Hepatocyte (in vitro differentiated cells): ENCODE results near the gene RGPD4. TPM values are rescaled to one million over a fixed set of nuclear protein-coding genes. Genes with fewer than 3 reads are reported as not detected.

Source experiments
- DNase-seq: peaks from one replicate; pipeline ENCODE4 v3.0.0-alpha.2; 2016; ENCODE audit warnings: low spot score
- H2AFZ ChIP-seq: fragments of 200-600 bp; sonication (generic); 2 replicates; pipeline ENCODE4 v1.6.0; 2016; ENCODE audit warnings: antibody characterized with exemption, mild to moderate bottlenecking
- H3K27ac ChIP-seq: fragments of 200-600 bp; sonication (generic); 2 replicates; pipeline ENCODE4 v1.5.1; 2016; ENCODE audit warnings: mild to moderate bottlenecking
- H3K27me3 ChIP-seq: fragments of 200-600 bp; sonication (generic); 2 replicates; pipeline ENCODE4 v1.6.1; 2016
- H3K36me3 ChIP-seq: fragments of 200-600 bp; sonication (generic); replicated peaks from 2 replicates; pipeline ENCODE4 v1.5.1; 2016; ENCODE audit warnings: low read depth; ENCODE audit not compliant: insufficient read depth
- H3K4me1 ChIP-seq: fragments of 200-600 bp; sonication (generic); 2 replicates; pipeline ENCODE4 v1.5.1; 2016; ENCODE audit warnings: mild to moderate bottlenecking, moderate library complexity; ENCODE audit not compliant: insufficient read depth
- H3K4me2 ChIP-seq: fragments of 200-600 bp; sonication (generic); 2 replicates; pipeline ENCODE4 v1.6.0; 2016
- H3K4me3 ChIP-seq: fragments of 200-600 bp; sonication (generic); 2 replicates; pipeline ENCODE4 v1.5.1; 2016; ENCODE audit warnings: mild to moderate bottlenecking
- H3K79me2 ChIP-seq: fragments of 200-600 bp; sonication (generic); 2 replicates; pipeline ENCODE4 v1.6.0; 2017; ENCODE audit warnings: mild to moderate bottlenecking
- H3K9me2 ChIP-seq: fragments of 200-600 bp; sonication (generic); replicated peaks from 2 replicates; pipeline ENCODE4 v1.6.0; 2017; ENCODE audit warnings: mild to moderate bottlenecking; ENCODE audit not compliant: insufficient read depth
- H3K9me3 ChIP-seq: fragments of 200-600 bp; sonication (generic); 2 replicates; pipeline ENCODE4 v1.5.1; 2016; ENCODE audit warnings: low read depth, mild to moderate bottlenecking
- H4K20me1 ChIP-seq: fragments of 200-600 bp; sonication (generic); 2 replicates; pipeline ENCODE4 v1.6.0; 2016; ENCODE audit warnings: mild to moderate bottlenecking; ENCODE audit not compliant: insufficient read depth, poor library complexity, severe bottlenecking
- EZH2 ChIP-seq: fragments of 200-600 bp; sonication (generic); IDR thresholded peaks from 2 replicates; pipeline ENCODE4 v1.6.1; 2016; ENCODE audit warnings: antibody characterized with exemption, mild to moderate bottlenecking, borderline replicate concordance
- EZH2phosphoT487 ChIP-seq: fragments of 200-600 bp; sonication (generic); IDR thresholded peaks from one replicate; pipeline ENCODE4 v1.6.1; 2018; ENCODE audit warnings: antibody characterized with exemption, mild to moderate bottlenecking, low read depth, moderate library complexity; ENCODE audit not compliant: unreplicated experiment, severe bottlenecking
- WGBS: methylation state at CpG from one replicate; pipeline ENCODE4 v1.1.6; 2016; ENCODE audit warnings: low lambda C conversion rate; ENCODE audit errors: missing lambda C conversion rate; 5-methylcytosine and 5-hydroxymethylcytosine counted together
- polyA plus RNA-seq: library from polyadenylated mRNA; unstranded; fragments of >200 nt; fragmentation: Nextera tagmentation; extraction: Ambion mirVana; gene quantifications from 2 replicates; pipeline ENCODE4 v1.2.1, GENCODE V29; 2016
- total RNA-seq: library from RNA; depleted of rRNA; stranded (reverse); fragments of >200 nt; gene quantifications from 2 replicates; pipeline ENCODE4 v1.2.3, GENCODE V29; 2014
- TF ChIP-seq, protein P1 (sequence below): fragments of 200-600 bp; sonication (generic); IDR thresholded peaks from 2 replicates; pipeline ENCODE4 v1.5.1; 2016; ENCODE audit warnings: antibody characterized with exemption, mild to moderate bottlenecking; ENCODE audit not compliant: poor library complexity

RGPD4 gene
- total and polyA plus RNA-seq, 2 experiments from 2014 or later: 0.04 TPM; not detected in 1

- 79% methylated on average over 2 of the region's 2 CpGs for WGBS
- H2AFZ ChIP-seq: no peak overlapping the region
These were observed 15.3 kb upstream of the RGPD4 start for GRCh38 chr2:107811411-107811810.

DNA sequence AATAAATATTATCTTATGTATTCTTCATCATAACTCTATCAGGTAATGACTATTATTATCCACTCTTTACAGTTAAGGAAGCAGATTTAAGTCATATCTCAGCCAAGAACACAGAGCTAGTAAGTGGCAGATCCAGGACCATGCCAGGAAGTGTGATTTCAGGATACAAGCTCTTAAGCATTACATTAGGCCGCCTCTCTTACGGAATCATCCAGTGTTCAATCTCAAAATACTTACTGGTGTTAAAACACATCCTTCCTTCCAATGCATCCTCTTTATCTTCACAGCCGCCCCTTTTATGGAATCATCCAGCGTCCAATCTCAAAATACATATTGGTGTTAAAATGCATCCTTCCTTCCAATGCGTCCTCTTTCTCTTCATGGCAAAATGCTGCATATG lies 14.7 kb upstream of the RGPD4 start:
- TF ChIP-seq EZH2 (no peak), EZH2phosphoT487 (no peak)
- TF ChIP-seq, protein P1, sequence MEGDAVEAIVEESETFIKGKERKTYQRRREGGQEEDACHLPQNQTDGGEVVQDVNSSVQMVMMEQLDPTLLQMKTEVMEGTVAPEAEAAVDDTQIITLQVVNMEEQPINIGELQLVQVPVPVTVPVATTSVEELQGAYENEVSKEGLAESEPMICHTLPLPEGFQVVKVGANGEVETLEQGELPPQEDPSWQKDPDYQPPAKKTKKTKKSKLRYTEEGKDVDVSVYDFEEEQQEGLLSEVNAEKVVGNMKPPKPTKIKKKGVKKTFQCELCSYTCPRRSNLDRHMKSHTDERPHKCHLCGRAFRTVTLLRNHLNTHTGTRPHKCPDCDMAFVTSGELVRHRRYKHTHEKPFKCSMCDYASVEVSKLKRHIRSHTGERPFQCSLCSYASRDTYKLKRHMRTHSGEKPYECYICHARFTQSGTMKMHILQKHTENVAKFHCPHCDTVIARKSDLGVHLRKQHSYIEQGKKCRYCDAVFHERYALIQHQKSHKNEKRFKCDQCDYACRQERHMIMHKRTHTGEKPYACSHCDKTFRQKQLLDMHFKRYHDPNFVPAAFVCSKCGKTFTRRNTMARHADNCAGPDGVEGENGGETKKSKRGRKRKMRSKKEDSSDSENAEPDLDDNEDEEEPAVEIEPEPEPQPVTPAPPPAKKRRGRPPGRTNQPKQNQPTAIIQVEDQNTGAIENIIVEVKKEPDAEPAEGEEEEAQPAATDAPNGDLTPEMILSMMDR: no peak
- Histone ChIP-seq H3K27me3 (no peaks in the 10 kb centered on the region), H2AFZ (no peak overlapping the region), H4K20me1 (no peaks in the 10 kb centered on the region), H3K9me2 (no peaks in the 10 kb centered on the region), H3K4me2 (no peak overlapping the region), H3K27ac (no peak overlapping the region), H3K36me3 (no peaks in the 10 kb centered on the region), H3K4me1 (no peaks in the 10 kb centered on the region), H3K79me2 (no peaks in the 10 kb centered on the region), H3K4me3 (no peak overlapping the region), H3K9me3 (no peaks in the 10 kb centered on the region)
- no peak for DNase-seq
- WGBS: 93% methylated on average over 5 of the region's 5 CpGs

More at GRCh38 chr2:107811411-107811810, 15.3 kb upstream of the RGPD4 start:
- Histone ChIP-seq H3K9me3 (no peaks in the 10 kb centered on the region), H3K4me2 (no peak overlapping the region), H3K79me2 (no peaks in the 10 kb centered on the region), H3K9me2 (no peaks in the 10 kb centered on the region), H3K4me3 (no peak overlapping the region), H3K27ac (no peak overlapping the region), H3K36me3 (no peaks in the 10 kb centered on the region), H4K20me1 (no peaks in the 10 kb centered on the region), H3K27me3 (no peaks in the 10 kb centered on the region), H3K4me1 (no peaks in the 10 kb centered on the region)
- DNase-seq: no peak
- TF ChIP-seq, protein P1: no peak
- TF ChIP-seq EZH2 (no peak), EZH2phosphoT487 (no peak)

DNA sequence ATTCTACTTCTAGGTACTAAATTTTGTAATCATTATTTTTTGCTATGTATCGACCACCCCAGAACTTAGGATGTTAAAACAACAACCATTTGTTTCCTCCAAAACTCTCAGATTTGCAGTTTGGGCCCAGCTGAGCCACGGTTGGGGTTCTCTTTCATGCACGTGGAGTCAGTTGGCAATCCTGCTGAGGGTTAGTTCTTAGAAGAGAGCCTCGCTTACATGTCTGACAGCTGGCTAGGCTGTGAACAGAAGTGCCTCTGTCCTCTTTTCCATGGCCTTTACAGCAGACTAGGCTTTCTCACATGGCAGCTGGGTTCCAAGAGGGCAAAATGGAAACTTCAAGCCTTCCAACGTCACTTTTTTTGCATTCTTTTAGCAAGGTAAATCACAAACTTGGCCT lies 9.3 kb upstream of the RGPD4 start:
- Histone ChIP-seq H3K27ac (no peak overlapping the region), H3K36me3 (no peaks in the 10 kb centered on the region), H3K27me3 (no peaks in the 10 kb centered on the region), H3K79me2 (no peaks in the 10 kb centered on the region), H3K4me3 (no peak overlapping the region), H3K4me1 (no peaks in the 10 kb centered on the region), H3K9me3 (no peaks in the 10 kb centered on the region), H2AFZ (no peak overlapping the region), H3K9me2 (no peaks in the 10 kb centered on the region), H3K4me2 (no peak overlapping the region), H4K20me1 (no peaks in the 10 kb centered on the region)
- no peak for TF ChIP-seq EZH2
- TF ChIP-seq, protein P1: no peak
- TF ChIP-seq EZH2phosphoT487: no peak
- DNase-seq: no peak
- 84% methylated on average over 5 of the region's 5 CpGs for WGBS

GRCh38 chr2:107822302-107822701 lies 4.4 kb upstream of the RGPD4 start:
- Histone ChIP-seq H3K79me2 (no peaks in the 10 kb centered on the region), H2AFZ (no peak overlapping the region), H4K20me1 (no peaks in the 10 kb centered on the region), H3K9me3 (no peaks in the 10 kb centered on the region), H3K4me3 (no peak overlapping the region), H3K36me3 (no peaks in the 10 kb centered on the region), H3K4me2 (no peak overlapping the region), H3K4me1 (no peaks in the 10 kb centered on the region), H3K9me2 (no peaks in the 10 kb centered on the region), H3K27me3 (no peaks in the 10 kb centered on the region), H3K27ac (no peak overlapping the region)
- TF ChIP-seq, protein P1: no peak
- WGBS: 71% methylated on average over 4 of the region's 4 CpGs
- peak; percentile 26 for DNase-seq
